Measurements from ENCODE around the gene ADAR.

The ADAR gene

DNA sequence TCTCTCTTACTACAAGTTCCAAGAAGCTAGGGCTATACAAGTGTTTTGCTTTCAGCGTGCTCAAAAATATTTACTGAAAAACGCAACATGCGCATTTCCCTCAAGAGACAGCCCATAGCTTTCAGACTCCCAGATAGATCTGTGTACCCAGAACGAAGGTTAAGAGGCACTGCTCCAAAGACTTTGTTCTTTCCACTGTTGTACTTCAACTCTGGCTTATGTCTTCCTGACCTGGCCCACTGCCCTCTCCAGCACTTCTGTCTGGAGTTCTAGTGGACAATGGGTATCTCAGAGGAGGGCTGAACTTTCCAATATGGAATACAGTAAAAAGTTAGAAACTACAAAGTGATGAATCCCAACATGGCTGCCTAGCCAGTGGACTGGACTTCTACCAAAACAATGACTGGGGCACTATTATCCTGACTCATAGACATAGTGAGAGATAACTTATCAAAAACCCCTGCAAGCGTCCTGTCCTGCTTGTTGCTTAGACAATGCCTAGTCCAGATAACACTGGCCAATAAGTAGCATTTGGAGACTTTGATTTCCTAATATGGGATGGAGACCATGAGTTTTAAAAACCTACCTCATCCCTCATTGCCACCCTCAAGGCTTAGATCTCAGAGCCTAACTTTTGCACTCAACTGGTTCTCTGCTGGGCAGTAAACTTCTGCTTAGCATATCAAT, 8.8 kb upstream of the ADAR start:
- DNase-seq, result no peak

DNA sequence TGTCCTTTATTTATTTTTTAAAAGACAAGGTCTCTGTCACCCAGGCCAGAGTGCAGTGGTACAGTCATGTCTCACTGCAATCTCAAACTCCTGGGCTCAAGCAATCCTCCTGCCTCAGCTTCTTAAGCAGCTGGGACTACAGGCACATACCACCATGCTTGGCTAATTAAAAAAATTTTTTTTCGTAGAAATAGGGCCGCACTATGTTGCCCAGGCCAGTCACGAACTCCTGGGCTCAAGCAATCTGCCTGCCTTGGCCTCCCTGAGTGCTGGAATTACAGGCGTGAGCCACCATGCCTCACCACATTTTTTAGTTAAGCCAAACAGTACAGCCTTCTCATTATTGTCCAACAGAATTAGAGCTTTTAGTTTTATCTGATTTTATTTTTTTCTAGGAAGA, 7.4 kb upstream of the ADAR start:
- DNase-seq, result no peak

DNA sequence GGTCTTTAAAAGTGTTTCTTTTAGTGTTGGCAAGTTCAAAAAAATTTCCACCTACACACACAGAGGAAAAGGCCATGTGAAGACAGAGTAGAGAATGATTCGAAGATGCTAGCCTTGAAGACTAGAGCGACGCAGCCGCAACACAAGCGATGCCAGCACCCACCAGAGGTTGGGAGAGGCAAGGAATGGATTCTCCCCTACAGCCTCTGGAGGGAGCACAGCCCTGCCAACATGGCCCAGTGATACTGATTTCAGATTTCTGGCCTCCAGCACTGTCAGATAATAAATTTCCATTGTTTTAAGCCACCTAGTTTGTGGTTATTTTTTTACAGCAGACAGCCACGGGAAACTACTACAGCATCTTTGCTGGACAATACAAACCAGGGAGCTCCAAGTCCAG, 6.9 kb upstream of the ADAR start:
- DNase-seq, result no peak

DNA sequence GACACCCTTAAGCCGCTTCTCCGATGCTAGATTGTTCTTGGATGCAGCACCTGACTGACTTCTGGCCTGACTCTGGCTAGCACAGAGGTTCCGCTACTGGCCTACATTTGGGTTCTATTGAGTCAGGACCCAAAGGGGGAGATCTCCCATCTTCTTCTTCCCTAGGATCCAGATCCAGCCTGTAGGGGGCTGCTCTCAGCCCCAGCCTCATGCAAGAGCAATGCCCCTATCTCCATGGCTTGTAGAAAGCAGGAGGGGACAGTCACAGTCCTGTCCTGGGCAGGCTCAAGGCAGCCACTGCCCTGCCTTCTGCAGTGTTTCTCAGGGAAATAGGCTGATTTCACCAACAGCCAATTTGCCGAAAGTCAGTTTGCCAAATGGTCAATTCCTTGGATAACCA, 6.3 kb upstream of the ADAR start:
- no peak for DNase-seq

DNA sequence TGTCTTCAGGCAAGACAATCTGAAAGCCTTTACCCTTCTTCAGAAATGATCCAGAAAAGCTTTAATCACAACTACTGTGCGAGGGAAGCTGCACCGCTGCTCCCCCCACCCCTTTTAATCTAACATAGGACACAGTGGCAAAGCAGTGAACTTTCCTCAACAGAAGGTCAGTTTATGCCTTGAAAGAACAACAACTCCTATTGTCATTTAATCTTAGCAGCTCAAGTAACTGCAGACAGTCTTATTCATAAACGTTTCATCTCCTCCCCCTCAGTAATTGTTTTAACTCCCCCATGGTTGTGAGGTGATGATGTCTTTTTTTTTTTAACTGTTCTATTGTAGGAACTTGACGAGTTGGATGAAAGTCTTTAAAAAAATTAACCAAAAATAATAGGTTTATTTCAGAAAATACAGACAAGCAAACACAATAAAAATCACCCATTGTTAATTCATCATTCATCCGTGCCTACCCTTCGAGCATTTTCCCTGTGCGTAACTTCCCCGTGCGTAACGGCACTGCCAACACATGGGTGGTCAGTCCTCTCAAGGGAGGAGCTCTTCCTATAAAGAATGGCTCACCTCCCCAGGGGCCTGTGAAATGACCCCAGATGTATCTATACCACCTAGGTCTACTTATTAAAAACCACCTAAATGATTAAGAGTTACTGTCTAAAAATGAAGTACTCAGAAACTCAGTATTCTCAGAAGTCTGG, 3.3 kb upstream of the ADAR start:
- DNase-seq, result no peak

DNA sequence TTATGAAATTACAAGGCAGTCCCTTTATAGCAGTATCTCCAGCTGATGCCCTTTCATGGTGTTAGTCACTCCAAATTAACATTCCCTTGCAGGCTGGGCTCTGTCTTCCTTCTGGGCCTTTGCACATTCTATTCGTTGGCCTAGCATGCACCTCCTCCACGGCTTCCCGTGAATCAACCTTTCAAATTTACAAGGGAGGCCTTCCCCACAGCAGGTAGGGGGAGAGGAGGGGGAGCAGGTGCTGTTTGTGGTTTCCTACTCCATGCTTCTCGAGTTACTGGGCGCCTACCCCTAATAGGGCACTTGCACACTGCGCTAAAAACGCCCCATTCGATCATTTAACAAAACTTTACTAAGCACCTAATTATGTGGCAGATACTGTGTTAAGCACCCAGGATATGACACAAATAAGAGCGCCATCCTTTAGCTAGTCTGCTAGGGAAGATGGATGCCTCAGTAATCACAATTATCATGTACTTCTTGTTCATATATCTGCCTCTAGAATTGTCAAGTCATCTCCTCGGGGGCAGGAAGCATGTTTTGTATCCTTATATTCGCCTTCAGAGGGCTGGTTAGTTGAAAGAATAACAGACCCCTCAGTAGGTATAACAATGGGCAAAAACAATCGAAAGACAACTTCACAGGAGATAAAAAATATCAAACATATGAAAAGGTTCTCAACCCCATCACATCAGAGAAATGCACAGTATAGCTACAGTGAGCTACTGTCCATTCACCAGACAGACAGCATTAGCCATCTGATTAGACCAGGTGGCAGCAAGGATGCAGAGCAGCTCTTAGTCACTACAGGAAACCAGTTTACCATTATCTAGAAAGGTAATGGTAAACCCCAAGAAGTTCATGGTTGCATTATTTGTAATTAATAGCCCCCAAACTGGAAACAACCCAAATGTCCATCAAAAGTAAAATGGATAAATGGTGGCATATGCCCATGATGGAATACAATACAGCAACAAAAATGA, 1.7 kb upstream of the ADAR start:
- peak in 1 of 2 experiments; percentile 2 for DNase-seq

DNA sequence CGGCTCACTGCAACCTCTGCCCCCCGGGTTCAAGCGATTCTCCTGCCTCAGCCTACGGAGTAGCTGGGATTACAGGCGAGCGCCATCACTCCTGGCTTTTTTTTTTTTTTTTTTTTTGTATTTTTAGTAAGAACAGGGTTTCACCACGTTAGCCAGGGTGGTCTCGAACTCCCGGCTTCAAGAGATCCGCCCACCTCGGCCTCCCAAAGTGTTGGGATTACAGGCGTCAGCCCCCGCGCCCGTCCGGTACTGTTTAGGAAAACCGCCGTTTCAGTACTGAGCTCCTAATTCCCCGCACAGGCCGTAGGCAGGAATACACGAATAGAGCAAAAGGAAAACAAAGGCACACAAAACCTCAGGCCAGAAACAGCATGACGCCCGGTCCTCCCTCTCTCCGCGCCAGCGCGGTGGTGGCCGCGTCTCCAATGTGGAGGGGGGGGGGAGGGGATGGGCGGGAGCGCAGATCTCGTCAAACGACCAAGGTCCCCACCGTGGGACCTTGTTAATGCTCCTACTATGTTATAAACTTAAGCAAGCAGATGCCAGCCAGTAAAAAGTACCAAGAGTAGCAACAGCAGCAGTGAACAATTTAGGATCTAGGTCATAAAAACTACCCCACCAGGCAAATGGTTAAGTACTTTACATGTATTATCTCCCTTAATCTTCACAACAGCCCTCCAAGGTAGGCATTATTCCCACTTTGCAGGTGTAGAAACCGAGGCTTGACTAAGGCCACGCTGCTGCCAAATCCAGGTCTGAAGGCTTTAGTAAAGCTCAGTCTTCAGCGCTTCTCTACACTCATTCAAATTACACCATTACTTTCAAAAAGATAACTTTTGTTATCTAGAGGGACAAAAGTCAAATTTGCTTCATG, 648 bp upstream of the ADAR start:
- peak in 1 of 2 experiments; percentile 43 for DNase-seq

DNA sequence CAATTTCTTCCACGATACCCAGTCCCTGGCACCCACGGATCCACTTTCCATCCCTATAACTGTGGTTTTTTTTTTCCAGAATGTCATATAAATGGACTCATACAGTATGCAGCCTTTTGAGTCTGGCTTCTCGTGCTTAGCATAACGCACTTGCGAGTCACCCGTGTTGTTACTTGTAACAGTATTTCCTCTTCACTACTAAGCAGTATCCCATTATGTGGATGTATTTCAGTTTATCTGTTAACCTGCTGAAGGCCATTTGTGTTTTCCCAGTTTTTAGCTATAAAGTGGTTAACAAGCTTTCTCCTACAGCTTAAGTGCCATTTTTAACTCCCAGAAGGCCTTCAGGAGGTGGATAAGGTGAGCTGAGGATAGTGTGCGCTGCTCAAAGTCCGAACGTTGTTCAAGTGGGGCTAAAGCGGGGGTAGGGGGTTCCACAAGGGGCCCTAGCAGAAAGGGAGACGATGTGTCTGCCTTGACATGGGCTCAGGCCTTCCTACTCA, 829 bp downstream of the ADAR start:
- DNase-seq, result peak in 1 of 2 experiments; percentile 11

DNA sequence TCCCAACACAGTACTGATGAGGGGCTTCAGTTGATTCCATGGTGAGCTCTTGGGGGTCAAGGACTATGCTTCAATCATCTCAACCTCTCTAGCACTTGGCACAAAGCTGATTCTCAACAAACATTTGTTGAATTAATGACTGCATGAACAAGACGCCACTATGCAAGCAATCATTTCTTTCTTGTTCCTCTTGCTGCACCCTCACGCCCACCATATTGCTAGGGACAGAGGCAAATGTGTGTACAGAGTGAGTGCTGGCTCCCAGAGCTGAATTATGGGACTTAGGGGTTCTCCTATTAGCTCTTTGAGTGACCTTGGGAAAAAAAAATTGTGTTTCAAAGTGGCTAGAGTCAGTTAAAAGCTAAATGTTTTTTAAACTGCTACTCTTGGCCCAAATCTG, 2.5 kb downstream of the ADAR start:
- no peak for DNase-seq

DNA sequence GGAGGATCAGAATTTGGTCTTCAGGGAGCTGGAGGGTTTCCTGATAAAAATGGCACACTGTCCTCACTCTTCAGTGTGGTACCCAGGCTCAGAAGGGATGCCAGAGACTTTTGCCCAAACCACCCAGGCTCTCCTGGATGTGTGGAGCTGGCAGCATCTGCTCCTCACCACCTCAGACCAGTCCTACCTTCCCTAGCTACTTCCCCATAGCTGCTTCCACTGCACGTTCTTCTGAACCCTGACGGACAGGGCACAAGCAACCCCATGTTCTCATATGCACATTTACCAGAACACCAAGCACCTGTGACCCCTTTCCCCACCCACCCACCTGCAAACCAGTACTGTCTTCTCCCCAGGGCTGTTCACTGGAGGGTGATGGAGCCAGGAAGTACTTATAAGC, 4.7 kb downstream of the ADAR start:
- DNase-seq, result no peak

DNA sequence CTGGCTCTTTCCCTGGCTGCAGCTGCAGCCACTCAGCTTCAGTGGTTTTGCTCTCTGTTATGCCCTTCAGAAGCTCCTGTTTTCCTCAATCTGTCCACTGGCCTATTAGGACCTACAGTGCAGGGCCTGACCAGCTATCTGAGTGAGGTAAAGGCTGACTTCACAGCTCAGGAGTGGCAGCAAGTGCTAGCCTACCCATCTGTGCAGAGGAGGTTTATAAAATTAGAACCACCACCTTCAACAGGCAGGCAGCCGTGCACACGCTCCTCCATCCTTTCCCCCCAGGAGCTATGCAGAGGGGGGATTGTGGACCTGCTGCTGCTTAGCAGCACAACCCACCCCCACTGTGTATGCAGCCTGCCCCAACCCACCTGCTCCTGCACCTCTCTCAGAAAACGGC, 8.3 kb downstream of the ADAR start:
- no peak for DNase-seq

DNA sequence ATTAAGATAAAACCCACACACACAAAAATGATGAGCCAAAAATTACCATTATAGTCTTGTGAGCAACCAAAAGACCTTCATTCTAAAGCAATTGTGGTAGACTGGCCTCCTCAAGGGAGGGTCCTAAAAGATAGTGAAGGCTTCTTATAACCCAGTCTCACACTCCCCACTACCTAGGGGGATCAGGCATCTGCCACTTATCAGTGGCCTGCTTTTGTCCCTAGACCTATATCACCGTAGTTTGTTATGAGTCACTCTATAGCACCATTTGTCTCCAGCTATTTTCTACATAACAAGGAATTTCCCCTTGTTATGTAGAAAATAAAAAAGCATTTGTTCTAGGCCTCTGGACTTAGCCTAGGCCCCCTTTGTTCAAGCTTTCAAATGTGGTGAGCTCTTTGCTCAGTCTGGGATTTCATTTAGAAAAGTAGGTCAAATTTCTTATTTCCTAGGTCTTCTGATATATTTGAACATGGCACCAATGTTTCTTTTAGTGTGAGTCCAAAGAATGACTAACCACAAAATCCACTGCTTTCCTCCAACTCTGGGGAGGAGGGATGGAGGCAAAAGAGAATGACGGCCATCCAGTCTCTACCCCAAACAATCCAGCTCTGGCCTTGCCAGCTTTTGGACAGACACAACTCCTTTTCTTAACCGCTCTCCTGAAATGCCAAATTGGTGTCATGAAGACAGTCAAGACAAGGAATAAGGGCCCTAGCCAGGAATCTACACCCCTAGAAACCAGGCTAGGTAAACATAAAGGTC, 8.9 kb downstream of the ADAR start:
- no peak for DNase-seq

DNA sequence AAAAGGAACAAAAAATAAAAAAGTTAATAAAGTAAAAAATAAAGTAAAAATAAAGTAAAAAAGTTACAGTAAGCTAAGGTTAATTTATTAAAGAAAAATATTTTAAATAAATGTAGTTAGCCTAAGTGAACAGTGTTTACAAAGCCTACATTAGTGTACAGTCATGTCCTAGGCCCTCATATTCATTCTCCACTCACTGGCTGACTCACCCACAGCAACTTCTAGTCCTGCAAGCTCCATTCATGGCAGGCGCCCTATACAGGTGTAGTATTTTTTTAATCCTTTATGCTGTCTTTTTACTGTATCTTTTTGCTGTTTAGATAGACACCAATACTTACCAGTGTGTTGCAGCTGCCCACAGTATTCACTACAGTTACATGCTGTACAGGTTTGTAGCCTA, 12.4 kb downstream of the ADAR start:
- no peak for DNase-seq

DNA sequence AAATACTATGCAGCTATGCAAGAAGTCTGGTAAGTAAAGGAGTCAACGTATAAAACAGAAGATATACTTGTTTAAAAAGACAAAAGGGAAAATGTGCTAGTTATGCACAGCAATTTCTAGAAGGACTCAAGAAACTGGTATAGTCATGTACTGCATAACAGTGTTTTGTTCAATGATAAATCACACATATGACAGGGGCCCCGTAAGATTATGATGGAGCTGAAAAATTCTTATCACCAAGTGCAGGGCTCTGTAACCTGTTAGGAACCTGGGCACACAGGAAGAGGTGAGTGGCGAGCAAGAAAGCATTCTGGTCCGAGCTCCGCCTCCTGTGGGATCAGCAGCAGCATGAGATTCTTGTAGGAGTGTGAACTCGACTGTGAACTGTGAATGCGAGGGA, 13.2 kb downstream of the ADAR start:
- DNase-seq, result no peak

DNA sequence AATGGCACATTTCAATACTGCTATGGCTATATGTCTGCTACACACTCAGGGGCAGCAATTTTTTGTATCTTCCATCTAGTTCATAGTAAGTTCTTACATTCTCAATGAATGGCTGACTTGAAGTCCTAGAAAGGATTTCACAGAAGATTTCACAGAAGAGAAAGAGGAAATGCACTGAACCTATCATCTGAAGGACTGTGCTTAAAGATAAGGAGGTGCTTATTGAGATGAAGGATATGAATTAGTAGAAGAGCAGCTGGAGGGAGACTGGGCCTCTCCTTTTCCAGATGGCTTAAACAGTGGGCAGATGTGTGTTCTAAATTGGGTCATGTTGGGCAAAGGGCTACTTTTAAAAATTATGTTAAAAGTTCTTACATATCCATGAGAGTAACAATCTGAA, 14.6 kb downstream of the ADAR start:
- no peak for DNase-seq

DNA sequence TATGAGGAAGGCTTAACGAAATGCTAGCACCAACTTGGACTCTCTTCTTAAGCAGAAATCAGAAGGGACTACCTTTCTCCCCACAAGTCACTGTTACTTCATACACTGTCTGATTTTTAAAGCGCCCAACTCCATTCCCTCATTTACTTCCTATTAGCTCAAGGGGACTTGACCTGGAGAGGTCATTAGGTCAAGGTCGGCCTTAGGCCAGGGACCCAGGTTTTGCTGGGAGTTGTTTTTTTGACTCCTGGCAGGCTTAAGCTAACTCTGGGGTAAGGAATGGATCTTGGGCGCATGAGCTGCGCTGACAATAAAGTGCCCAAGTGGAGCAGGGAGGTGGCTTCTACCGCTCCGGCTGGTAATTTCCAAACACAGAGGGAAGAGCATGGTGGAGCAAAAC, 16.8 kb downstream of the ADAR start:
- DNase-seq, result no peak

DNA sequence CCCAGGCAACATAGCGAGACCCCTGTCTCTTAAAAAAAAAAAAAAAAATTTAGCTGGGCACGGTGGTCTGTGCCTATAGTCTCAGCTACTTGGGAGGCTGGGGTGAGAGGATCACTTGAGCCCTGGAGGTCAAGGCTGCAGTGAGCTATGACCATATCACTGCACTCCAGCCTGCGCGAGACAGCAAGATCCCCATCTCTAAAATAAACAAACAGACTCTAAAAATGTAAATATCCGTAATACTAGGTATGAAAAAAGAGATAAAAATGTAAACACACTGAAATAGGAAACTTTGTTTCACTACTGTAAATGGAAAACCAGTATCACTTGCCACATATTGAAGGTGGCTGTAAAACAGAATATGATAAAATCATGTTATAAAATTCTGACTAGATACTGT, 17.2 kb downstream of the ADAR start:
- no peak for DNase-seq

DNA sequence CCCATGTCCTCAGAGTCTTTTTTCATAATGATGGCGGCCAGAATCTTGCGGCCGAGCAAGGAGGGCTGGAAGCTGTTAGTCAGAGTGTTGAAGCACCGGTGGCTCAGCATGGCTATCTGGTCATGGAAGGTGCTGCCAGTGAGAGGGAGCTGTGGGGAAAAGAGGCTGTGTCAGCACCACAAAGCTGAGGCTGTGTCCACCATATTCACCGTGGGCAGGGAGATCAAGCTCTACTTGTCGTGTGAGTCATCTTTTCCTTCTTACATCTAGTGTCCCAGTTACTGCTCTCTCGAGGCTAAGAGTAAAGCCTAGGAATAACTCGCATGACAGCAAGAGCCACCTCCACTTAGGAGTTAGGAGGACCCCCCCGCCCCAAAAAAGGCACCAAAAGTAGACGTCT, 18.2 kb downstream of the ADAR start:
- DNase-seq, result no peak

DNA sequence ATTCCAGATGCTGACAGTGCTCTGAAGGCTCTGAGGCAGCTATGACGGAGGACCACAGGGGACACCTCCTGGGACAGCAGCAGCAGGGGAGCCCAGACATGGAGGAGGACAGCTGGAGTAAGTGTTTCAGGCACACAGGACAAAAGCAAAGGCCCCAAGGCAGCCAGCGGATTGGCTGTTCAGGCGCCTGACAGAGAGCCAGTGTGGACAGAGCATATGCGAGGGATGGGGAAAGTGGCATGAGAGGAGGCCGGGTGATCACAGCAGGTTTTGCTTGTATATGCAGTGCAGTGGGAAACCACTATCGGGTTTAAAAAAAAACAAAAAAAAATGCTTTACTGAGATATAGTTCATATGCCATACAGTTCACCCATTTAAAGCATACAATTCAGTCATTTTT, 21.3 kb downstream of the ADAR start:
- DNase-seq, result no peak

DNA sequence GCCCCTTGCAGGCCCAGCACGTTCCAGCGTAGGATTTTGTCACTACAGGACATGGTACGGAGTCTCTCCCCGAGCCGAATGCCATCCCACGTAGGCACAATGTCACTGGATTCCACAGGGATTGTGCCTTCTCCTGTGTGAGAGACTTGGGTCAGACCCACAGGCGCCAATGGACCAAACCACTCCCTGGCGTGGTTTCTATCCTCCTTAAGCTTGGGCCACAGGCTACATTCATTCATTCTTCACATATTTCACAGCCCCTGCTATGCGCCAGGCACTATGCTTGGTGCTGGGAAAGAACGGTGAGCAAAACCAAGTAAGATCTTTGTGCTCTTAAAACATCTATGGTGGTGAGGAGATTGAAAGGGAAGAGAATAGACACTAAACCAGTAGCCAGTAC, 21.8 kb downstream of the ADAR start:
- DNase-seq, result no peak

DNA sequence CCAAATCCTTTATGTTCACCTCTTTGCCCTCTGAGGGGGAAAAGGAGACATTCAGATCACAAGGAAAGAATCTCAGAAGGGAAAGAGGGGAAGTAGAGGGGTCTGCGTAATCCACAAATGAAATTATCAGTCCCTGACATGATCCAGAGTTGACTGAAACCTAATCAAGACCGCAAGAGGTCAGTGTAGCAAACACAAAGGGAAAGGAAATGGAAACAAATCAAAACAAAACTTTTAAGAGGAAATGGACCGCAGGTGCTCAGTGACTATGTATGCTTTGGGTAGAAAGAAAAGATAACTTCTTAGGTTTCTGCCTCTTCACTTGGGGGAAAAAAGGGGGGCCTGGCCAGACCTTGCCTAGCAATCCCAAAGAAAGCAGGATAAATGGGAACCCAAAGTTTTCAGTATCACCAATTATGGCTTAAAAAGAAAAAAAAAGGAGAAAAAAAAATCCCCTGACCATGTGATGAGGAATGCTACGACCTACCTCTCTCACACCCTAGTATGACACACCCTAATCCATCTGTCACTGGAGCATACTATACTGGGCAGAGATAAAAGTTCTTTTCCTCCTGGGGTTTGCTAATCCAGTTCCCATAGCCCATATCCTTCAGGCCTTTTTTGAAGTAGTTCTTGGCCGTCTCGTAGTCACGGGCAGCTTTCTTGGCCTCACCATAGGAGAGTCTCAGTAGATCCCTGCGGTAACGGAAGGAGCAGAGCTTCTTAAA, 23.6 kb downstream of the ADAR start:
- DNase-seq, result no peak
